Hepatocyte (in vitro differentiated cells): ENCODE data around the gene PAXX.

Experiments
- EZH2 ChIP-seq: fragments of 200-600 bp; sonication (generic); IDR thresholded peaks from 2 replicates; pipeline ENCODE4 v1.6.1; 2016; ENCODE audit warnings: antibody characterized with exemption, mild to moderate bottlenecking, borderline replicate concordance
- EZH2phosphoT487 ChIP-seq: fragments of 200-600 bp; sonication (generic); IDR thresholded peaks from one replicate; pipeline ENCODE4 v1.6.1; 2018; ENCODE audit warnings: antibody characterized with exemption, mild to moderate bottlenecking, low read depth, moderate library complexity; ENCODE audit not compliant: unreplicated experiment, severe bottlenecking
- TF ChIP-seq, protein P1 (sequence below): fragments of 200-600 bp; sonication (generic); IDR thresholded peaks from 2 replicates; pipeline ENCODE4 v1.5.1; 2016; ENCODE audit warnings: antibody characterized with exemption, mild to moderate bottlenecking; ENCODE audit not compliant: poor library complexity

DNA sequence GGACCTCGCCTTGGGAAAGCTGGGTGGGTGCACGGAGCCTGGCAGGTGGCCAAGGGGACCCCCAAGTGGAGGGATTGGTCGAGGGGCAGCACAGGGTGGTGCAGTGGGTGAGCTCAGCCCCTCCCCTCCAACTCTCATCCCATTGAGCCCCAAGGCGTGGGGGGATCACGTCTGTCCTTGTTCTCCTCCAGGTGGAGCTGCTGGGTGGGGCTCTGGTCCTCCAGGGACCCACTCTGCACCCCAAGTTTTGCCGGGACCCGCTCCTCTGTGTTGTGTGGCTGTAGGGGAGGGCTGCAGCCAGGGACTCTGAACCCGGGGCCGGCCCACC, 43.2 kb downstream of the PAXX start:
- TF ChIP-seq, protein P1, sequence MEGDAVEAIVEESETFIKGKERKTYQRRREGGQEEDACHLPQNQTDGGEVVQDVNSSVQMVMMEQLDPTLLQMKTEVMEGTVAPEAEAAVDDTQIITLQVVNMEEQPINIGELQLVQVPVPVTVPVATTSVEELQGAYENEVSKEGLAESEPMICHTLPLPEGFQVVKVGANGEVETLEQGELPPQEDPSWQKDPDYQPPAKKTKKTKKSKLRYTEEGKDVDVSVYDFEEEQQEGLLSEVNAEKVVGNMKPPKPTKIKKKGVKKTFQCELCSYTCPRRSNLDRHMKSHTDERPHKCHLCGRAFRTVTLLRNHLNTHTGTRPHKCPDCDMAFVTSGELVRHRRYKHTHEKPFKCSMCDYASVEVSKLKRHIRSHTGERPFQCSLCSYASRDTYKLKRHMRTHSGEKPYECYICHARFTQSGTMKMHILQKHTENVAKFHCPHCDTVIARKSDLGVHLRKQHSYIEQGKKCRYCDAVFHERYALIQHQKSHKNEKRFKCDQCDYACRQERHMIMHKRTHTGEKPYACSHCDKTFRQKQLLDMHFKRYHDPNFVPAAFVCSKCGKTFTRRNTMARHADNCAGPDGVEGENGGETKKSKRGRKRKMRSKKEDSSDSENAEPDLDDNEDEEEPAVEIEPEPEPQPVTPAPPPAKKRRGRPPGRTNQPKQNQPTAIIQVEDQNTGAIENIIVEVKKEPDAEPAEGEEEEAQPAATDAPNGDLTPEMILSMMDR = no peak
- TF ChIP-seq EZH2 = no peak
- TF ChIP-seq EZH2phosphoT487 = no peak
